Measurements from ENCODE around the gene EPHA8.

DNA sequence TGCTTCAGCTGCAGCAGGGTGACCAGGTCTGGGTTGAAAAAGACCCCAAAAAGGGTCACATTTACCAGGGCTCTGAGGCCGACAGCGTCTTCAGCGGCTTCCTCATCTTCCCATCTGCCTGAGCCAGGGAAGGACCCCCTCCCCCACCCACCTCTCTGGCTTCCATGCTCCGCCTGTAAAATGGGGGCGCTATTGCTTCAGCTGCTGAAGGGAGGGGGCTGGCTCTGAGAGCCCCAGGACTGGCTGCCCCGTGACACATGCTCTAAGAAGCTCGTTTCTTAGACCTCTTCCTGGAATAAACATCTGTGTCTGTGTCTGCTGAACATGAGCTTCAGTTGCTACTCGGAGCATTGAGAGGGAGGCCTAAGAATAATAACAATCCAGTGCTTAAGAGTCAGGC is 76.0 kb downstream of the EPHA8 start:
- no peak for TF ChIP-seq CTCF (IDR thresholded peaks at IDR 0.05)
- no peak for TF ChIP-seq POLR2A (IDR thresholded peaks at IDR 0.05)
